ENCODE results near the gene AVPI1. TPM values are rescaled to one million over a fixed set of nuclear protein-coding genes. Genes with fewer than 3 reads are reported as not detected.
"Not testable (repeated sequence)": the region's sequence is repeated elsewhere in the genome, so short reads cannot be mapped to it uniquely, and the experiment has no call there.

AVPI1 gene
- total RNA-seq, 3 donors from 2014 or later, result 1.6 to 2.5 (median 1.8) TPM

GRCh38 chr10:97644936-97645335, 42.1 kb downstream of the AVPI1 start:
- DNase-seq (no peak), ATAC-seq (no peak)
- Mint-ChIP-seq H3K9me3 (no peaks in the 10 kb centered on the region), H3K4me1 (ENCODE audit: low read depth) (peaks cover 39% of the 10 kb centered on the region), H3K27me3 (ENCODE audit: low read depth) (no peaks in the 10 kb centered on the region), H3K36me3 (ENCODE audit: insufficient read depth) (peaks cover 9% of the 10 kb centered on the region), H3K4me3 (no peak overlapping the region)

DNA sequence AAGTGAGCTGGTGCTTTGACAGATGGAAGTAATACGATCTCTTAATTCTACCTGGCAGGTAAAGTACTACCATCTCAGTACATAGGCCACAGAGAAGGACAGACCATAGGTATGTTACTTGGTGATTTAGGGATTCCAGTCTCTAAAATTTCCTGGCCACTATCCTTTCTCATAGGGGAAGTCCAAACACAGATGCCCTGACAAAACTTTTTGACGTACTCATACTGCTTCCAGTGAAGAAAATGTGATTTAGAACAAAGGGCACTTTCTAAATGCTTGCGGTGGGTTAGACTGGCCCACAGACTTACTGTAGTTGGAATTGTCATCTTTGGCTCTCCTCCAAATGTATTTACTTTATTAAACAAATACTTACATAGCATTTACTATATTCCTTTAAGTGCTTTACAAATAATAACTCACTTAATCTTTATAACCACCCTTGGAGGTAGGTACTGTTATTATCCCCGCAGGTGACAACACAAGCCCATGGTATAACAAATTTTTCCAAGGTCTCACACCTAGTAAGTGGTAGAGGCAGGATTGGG, 43.5 kb downstream of the AVPI1 start:
- peaks cover 9% of the 10 kb centered on the region for H3K36me3 Mint-ChIP-seq (ENCODE audit: insufficient read depth)
- H3K27me3 Mint-ChIP-seq (ENCODE audit: low read depth), result no peaks in the 10 kb centered on the region
- ATAC-seq, result no peak
- H3K9me3 Mint-ChIP-seq, result no peaks in the 10 kb centered on the region
- H3K4me1 Mint-ChIP-seq (ENCODE audit: low read depth), result peaks cover 28% of the 10 kb centered on the region
- peak overlapping the region; percentile 47 for H3K4me3 Mint-ChIP-seq
- DNase-seq, result no peak

DNA sequence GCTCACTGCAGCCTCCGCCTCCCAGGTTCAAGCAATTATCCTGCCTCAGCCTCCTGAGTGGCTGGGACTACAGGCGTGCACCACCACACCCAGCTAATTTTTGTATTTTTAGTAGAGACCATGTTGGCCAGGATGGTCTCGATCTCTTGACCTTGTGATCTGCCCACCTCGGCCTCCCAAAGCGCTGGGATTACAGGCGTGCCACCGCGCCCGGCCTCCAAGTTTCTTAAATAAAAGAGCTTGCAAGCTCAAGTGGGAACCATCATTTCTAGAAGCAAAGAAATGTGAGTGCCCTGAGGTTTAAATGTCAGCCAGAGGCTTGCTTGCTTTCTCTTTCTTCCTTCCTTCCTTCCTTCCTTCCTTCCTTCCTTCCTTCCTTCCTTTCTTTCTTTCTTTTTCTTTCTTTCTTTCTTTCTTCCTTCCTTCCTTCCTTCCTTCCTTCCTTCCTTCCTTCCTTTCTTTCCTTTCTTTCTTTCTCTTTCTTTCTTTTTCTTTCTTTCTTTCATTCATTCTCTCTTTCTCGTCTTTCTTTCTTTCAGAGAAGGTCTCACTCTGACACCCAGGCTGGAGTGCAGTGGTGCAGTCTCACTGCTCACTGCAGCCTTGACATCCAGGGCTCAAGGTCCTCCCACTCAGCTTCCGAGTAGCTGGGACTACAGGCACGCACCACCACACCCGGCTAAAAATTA, 44.4 kb downstream of the AVPI1 start:
- peaks cover 24% of the 10 kb centered on the region for H3K4me1 Mint-ChIP-seq (ENCODE audit: low read depth)
- H3K4me3 Mint-ChIP-seq, result peak overlapping the region; percentile 98
- H3K27me3 Mint-ChIP-seq (ENCODE audit: low read depth); ATAC-seq; H3K9me3 Mint-ChIP-seq; H3K36me3 Mint-ChIP-seq (ENCODE audit: insufficient read depth); DNase-seq: not testable (repeated sequence)

DNA sequence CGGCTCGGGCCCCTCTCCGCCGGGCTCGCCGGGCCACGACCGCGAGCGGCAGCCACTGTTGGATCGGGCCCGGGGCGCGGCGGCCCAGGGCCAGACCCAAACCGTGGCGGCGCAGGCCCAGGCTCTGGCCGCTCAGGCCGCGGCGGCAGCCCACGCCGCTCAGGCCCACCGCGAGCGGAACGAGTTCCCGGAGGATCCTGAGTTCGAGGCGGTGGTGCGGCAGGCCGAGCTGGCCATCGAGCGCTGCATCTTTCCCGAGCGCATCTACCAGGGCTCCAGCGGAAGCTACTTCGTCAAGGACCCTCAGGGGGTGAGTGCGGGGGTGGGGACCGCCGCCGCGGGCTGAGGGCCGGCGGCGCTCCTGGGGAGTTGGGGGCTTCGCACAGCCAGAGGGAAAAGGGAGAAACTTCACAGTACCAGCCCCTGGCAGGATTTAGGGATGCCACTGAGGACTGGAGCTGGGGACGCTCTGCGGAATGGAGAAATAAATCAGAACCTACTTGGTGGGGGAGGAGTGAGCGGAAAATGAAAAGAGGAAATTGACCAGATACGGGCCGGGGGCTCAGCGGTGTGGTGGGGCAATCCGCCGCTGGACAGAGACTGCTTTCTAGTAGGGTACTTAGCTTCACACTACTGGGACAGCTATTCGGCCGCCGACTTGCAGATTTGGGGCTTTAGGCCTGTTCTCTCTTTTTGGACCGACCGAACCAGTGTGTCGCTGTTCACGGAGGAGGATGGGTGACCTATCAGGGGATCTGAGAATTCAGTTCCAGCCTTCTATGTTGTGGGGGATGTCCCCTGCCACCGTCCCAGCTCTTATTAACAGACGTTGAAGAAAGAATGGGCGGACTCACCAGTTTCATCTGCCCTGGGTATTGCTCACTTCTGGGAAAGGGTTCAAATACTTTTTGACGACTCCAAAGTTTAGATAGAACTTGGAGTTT, 45.9 kb downstream of the AVPI1 start:
- Mint-ChIP-seq H3K4me1 (ENCODE audit: low read depth) (peaks cover 20% of the 10 kb centered on the region), H3K9me3 (no peaks in the 10 kb centered on the region), H3K36me3 (ENCODE audit: insufficient read depth) (peaks cover 9% of the 10 kb centered on the region), H3K4me3 (peak overlapping the region; percentile 98), H3K27me3 (ENCODE audit: low read depth) (no peaks in the 10 kb centered on the region)
- ATAC-seq (peak; percentile 28 to 29), DNase-seq (no peak)

GRCh38 chr10:97640174-97640867, 46.7 kb downstream of the AVPI1 start, which contains the start of gene PI4K2A:
Gene PI4K2A, plus strand, starts transcription at chr10:97640671. Its CDS starts 72 bp downstream, at chr10:97640743.
- H3K9me3 Mint-ChIP-seq, result no peaks in the 10 kb centered on the region

DNA sequence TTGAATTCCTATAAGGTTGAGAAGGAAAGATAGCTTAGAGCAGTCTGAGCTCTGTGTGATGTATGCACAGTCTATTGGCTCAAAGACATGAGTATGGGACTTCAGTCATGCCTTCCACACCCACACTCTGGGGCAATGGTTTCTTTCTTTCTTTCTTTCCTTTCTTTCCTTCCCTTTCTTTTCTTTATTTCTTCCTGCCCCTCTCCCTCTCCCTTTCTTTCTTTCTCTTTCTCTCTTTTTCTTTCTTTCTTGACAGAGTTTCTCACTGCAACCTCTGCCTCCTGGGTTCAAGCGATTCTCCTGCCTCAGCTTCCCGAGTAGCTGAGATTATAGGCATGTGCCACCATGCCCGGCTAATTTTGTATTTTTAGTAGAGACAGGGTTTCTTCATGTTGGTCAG, 48.0 kb downstream of the AVPI1 start:
- not testable (repeated sequence) for H3K27me3 Mint-ChIP-seq (ENCODE audit: low read depth); H3K9me3 Mint-ChIP-seq; DNase-seq; H3K36me3 Mint-ChIP-seq (ENCODE audit: insufficient read depth); ATAC-seq; H3K4me3 Mint-ChIP-seq
- peaks cover 20% of the 10 kb centered on the region for H3K4me1 Mint-ChIP-seq (ENCODE audit: low read depth)

More at GRCh38 chr10:97640174-97640867, 46.7 kb downstream of the AVPI1 start, which contains the start of gene PI4K2A:
- H3K27me3 Mint-ChIP-seq (ENCODE audit: low read depth), result no peaks in the 10 kb centered on the region
- ATAC-seq (peak; percentile 99), DNase-seq (peak; percentile 98)
- H3K4me3 Mint-ChIP-seq, result peak within 1 kb of the TSS; percentile 98
- peaks cover 6% of the 10 kb centered on the region for H3K36me3 Mint-ChIP-seq (ENCODE audit: insufficient read depth)
- H3K4me1 Mint-ChIP-seq (ENCODE audit: low read depth), result peaks cover 20% of the 10 kb centered on the region

GRCh38 chr10:97635577-97635976, 51.5 kb downstream of the AVPI1 start:
- ATAC-seq (no peak), DNase-seq (no peak)
- Mint-ChIP-seq H3K27me3 (ENCODE audit: low read depth) (no peaks in the 10 kb centered on the region), H3K4me3 (no peak overlapping the region), H3K9me3 (no peaks in the 10 kb centered on the region), H3K4me1 (ENCODE audit: low read depth) (peaks cover 11% of the 10 kb centered on the region), H3K36me3 (ENCODE audit: insufficient read depth) (no peaks in the 10 kb centered on the region)

DNA sequence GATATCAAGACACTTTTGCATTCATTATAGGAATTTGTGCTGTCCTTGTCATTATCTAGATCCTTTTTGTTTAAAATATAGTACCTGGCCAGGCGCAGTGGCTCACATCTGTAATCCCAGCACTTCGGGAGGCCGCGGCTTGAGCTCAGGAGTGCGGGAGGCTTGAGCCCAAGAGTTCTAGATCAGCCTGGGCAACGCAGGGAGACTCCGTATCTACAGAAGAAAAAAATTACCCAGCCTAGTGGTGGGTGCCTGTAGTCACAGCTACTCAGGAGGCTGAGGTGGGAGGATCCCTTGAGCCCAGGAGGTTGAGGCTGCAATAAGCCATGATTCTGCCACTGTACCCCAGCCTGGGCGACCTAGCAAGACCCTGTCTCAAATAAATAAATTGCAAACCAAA, 53.1 kb downstream of the AVPI1 start:
- Mint-ChIP-seq H3K4me1 (ENCODE audit: low read depth) (peaks cover 8% of the 10 kb centered on the region), H3K36me3 (ENCODE audit: insufficient read depth) (no peaks in the 10 kb centered on the region), H3K27me3 (ENCODE audit: low read depth) (no peaks in the 10 kb centered on the region), H3K4me3 (peak overlapping the region; percentile 93), H3K9me3 (no peaks in the 10 kb centered on the region)
- ATAC-seq, result peak in 1 of 2 donors; percentile 35
- DNase-seq, result no peak

DNA sequence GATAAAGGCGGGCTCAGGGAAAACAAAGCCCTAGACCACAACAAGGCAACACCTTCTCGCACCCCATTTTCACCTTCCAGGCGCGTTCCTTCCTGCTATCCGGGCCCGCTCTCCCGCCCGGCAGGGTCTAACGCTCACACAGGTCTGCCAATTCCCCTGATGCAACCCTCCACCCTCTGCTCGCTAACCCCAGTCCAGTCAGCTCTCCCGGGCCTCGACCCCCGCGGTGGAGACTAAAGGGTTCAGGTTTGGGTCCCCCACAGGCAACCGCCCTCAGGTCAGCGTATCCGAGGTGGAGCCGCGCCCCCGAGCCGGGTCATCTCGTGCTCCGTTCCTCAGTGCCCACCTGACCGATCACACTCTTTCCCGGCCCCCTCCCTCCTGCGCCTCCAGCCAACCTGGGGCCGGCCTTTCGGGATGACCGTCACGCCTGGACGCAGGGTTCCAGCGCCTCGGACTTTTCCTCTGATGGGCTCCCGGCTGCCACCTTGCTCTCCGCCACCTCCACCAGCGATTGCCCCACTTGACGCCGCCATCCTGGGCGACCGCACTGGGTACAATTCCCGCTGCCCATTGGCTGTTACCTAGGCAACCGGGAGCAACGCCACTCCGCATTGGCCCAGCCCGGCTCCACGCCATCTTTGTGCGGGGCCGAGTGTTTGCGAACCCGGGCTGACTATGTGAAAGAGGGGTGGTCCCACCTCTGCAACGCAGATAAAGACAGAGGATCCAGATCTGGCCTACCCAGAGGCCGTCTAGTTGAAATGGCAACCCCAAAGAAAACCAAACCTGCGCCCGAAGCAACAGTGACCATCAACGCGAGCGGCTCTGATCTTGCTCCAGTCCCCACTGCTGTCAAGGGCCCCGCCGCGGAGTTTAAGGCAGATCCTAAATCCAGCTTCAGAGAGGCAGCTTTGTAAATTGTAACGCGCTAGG, 53.8 kb downstream of the AVPI1 start, which contains the start of gene MORN4:
Gene MORN4, minus strand, starts transcription at position 552 of the 936 bp plus-strand sequence. CDS start 13,847 bp downstream, outside the sequence.
- Mint-ChIP-seq H3K36me3 (ENCODE audit: insufficient read depth) (no peaks in the 10 kb centered on the region), H3K4me3 (peak within 1 kb of the TSS; percentile 93), H3K27me3 (ENCODE audit: low read depth) (no peaks in the 10 kb centered on the region), H3K9me3 (no peaks in the 10 kb centered on the region), H3K4me1 (ENCODE audit: low read depth) (peaks cover 8% of the 10 kb centered on the region)
- peak; percentile 99 for ATAC-seq
- DNase-seq, result peak; percentile 86

DNA sequence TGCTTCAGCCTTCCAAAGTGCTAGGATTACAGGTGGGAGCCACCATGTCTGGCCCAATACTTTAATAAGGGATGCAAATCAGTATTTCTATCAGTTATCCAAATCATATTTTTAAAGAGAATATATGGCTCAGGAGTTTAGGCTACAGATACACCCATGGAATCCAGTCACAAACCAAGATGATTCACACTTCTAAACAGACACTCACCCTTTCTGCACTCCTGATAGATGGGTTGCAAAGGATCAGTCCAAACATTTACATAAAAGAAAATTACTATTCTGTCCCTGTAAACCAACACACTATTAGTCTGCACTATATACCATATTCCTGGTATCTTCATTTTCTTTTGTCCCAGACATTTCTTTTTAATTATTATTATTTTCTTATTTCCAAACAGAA, 55.9 kb downstream of the AVPI1 start:
- H3K27me3 Mint-ChIP-seq (ENCODE audit: low read depth), result no peaks in the 10 kb centered on the region
- ATAC-seq, result no peak
- no peaks in the 10 kb centered on the region for H3K9me3 Mint-ChIP-seq
- H3K4me3 Mint-ChIP-seq, result no peak overlapping the region
- no peaks in the 10 kb centered on the region for H3K36me3 Mint-ChIP-seq (ENCODE audit: insufficient read depth)
- peaks cover 8% of the 10 kb centered on the region for H3K4me1 Mint-ChIP-seq (ENCODE audit: low read depth)
- no peak for DNase-seq

DNA sequence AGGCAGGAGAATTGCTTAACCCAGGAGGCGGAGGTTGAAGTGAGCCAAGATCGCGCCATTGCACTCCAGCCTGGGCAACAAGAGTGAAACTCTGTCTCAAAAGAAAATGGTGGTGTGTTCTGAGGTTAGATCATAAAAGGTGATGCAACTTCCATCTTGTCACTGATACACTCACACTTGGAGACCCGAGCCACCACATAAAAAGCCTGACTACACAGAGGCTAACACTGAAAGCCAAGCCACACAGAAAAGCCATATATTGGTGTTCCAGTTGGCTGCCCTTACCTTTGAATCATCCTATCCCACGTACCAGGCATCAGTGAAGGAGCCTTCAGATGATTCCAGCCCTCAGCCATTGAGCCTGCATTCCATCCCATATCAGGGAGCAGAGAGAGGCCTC, 57.8 kb downstream of the AVPI1 start:
- Mint-ChIP-seq H3K27me3 (ENCODE audit: low read depth) (no peaks in the 10 kb centered on the region), H3K36me3 (ENCODE audit: insufficient read depth) (no peaks in the 10 kb centered on the region), H3K4me1 (ENCODE audit: low read depth) (peaks cover 8% of the 10 kb centered on the region), H3K4me3 (no peak overlapping the region), H3K9me3 (no peaks in the 10 kb centered on the region)
- DNase-seq, result no peak
- ATAC-seq, result no peak

DNA sequence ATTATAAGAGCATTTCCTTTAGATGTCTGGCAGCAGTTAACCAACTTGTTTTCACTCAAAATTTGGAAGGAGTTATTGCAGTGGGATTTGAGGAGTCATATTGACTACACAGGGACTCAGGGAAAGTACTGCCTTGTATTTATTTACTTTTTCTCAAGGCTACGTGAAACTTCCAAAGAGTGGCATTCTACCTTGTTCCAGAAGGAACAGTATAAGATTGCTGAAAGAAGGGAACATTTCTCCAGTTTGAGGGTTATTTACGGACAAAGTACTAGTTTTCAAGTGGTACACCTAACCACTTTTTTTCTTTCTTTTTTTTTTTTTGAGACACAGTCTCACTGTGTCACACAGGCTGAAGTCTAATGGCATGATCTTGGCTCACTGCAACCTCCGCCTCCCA, 58.8 kb downstream of the AVPI1 start:
- H3K36me3 Mint-ChIP-seq (ENCODE audit: insufficient read depth), result no peaks in the 10 kb centered on the region
- DNase-seq (no peak), ATAC-seq (no peak)
- no peak overlapping the region for H3K4me3 Mint-ChIP-seq
- H3K27me3 Mint-ChIP-seq (ENCODE audit: low read depth), result no peaks in the 10 kb centered on the region
- no peaks in the 10 kb centered on the region for H3K9me3 Mint-ChIP-seq
- peaks cover 1% of the 10 kb centered on the region for H3K4me1 Mint-ChIP-seq (ENCODE audit: low read depth)

DNA sequence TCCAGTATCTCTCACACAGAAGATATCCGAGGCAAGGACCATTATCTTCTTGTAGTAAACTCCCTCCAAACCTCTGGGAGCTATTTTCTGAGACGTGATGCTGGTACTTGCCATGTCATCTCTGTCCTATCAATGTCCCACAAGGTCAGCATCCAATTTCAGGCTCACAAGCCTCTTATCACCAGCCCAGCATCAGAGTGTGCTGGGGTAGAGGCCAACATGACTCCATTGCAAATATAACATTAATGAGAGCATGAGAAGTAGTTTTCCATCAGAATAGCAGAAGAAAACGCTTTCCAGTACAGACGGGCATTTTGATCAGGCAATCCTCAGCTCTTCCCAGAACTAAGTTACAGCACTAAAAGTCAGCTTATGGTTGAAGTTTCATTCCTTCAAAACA, 59.3 kb downstream of the AVPI1 start:
- Mint-ChIP-seq H3K27me3 (ENCODE audit: low read depth) (no peaks in the 10 kb centered on the region), H3K9me3 (no peaks in the 10 kb centered on the region), H3K36me3 (ENCODE audit: insufficient read depth) (no peaks in the 10 kb centered on the region), H3K4me3 (no peak overlapping the region), H3K4me1 (ENCODE audit: low read depth) (no peaks in the 10 kb centered on the region)
- DNase-seq (no peak), ATAC-seq (no peak)

All from activated T-cell treated with anti-CD3 and anti-CD28 coated beads, Interleukin-2, amount 50 U/mL, for 4 hours (primary cell).